Measurements from ENCODE around the gene GRIN1.
A peak's percentile ranks its signal among the peaks of the same experiment; 100 is the strongest.

Gene GRIN1

DNA sequence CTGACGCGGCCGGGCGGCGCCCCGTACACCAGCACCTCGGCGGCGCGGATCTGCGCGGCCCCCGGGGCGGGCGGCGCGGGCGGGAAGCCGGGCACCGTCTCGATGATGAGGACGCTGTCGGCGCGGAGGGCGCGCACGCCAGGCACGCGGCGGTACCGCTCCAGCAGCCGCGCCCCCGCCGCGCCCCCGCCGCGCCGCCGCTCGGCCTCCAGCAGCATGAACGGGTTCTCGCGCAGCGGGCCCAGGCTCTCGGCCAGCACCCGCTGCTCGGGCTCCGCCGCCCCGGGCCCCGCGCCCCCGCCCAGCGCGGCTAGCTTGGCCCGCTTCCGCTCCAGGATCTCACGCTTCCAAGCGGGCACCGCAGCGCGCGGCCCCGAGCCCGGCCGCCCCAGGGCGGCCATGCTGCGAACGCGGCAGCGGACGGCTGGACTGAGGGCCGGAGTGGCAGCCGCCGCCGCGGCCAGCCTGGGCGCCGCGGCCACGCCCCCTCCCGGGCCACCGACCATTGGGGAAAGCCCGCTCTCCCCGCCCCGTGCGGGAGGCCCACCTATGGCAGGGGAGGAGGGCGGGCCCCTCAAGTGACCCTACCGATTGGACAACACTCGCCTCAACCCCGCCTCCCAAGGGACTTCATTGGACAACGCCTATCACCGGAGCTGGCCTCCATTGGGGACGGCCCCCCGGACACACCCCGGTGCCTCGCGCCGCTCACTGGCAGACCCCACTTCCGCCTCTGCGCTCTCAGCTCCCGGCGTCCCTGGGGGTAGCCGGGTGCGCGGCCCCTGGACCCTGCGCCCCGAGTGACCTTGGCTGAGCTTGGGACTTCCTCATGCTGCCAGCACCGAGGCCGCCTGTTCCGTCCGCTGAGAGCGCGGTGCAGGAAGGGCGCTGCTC, 61.6 kb downstream of the GRIN1 start, which contains the start of gene TPRN (continued):
- TF ChIP-seq ZBTB17 (tag by site-specific recombination; IDR thresholded peaks at IDR 0.05) (peak; percentile 77), ZBTB20 (tag by site-specific recombination; IDR thresholded peaks at IDR 0.05) (peak; percentile 60; the same call in 1 of the 2 replicates), ZNF660 (tag by site-specific recombination; IDR thresholded peaks at IDR 0.05) (peak; percentile 56; the same call in 1 of the 2 replicates), SP2 (tag by site-specific recombination; IDR thresholded peaks at IDR 0.05) (peak; percentile 100), ZBTB48 (tag by site-specific recombination; IDR thresholded peaks at IDR 0.05) (peak; percentile 97), KLF16 (tag by site-specific recombination; IDR thresholded peaks at IDR 0.05) (peak; percentile 74; the same call in 1 of the 2 replicates), ZNF211 (tag by site-specific recombination; IDR thresholded peaks at IDR 0.05; ENCODE audit: low read depth) (no peak), ZNF558 (tag by site-specific recombination; IDR thresholded peaks at IDR 0.05) (no peak), ZNF530 (tag by site-specific recombination; IDR thresholded peaks at IDR 0.05; ENCODE audit: low read depth) (no peak), ZNF76 (tag by site-specific recombination; IDR thresholded peaks at IDR 0.05; ENCODE audit: borderline replicate concordance, low read depth) (peak; percentile 80), GLIS1 (tag by site-specific recombination; IDR thresholded peaks at IDR 0.05) (peak; percentile 93), OSR2 (tag by site-specific recombination; IDR thresholded peaks at IDR 0.05) (no peak), BCL11A (tag by site-specific recombination; IDR thresholded peaks at IDR 0.05; ENCODE audit: low read depth) (peak; percentile 85), SETDB1 (IDR thresholded peaks at IDR 0.05; ENCODE audit: insufficient read length, low read length) (no peak), KLF9 (tag by site-specific recombination; IDR thresholded peaks at IDR 0.05; ENCODE audit: low read depth) (peak; percentile 88), ZNF2 (tag by site-specific recombination; IDR thresholded peaks at IDR 0.05) (0 out of 2 replicates have a peak, but pooled peaks have one; percentile 41), ZNF140 (tag by site-specific recombination; IDR thresholded peaks at IDR 0.05) (no peak), ZNF423 (tag by site-specific recombination; IDR thresholded peaks at IDR 0.05) (peak; percentile 64; the same call in 1 of the 2 replicates), ZNF747 (tag by site-specific recombination; IDR thresholded peaks at IDR 0.05) (no peak), ZXDB (tag by site-specific recombination; IDR thresholded peaks at IDR 0.05) (peak; percentile 96), ZNF514 (tag by site-specific recombination; IDR thresholded peaks at IDR 0.05) (no peak)
- TF ChIP-seq, protein P1, sequence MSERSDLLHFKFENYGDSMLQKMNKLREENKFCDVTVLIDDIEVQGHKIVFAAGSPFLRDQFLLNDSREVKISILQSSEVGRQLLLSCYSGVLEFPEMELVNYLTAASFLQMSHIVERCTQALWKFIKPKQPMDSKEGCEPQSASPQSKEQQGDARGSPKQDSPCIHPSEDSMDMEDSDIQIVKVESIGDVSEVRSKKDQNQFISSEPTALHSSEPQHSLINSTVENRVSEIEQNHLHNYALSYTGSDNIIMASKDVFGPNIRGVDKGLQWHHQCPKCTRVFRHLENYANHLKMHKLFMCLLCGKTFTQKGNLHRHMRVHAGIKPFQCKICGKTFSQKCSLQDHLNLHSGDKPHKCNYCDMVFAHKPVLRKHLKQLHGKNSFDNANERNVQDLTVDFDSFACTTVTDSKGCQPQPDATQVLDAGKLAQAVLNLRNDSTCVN (tag by site-specific recombination; optimal IDR thresholded peaks at IDR 0.05): peak; percentile 88
- TF ChIP-seq, protein P2, sequence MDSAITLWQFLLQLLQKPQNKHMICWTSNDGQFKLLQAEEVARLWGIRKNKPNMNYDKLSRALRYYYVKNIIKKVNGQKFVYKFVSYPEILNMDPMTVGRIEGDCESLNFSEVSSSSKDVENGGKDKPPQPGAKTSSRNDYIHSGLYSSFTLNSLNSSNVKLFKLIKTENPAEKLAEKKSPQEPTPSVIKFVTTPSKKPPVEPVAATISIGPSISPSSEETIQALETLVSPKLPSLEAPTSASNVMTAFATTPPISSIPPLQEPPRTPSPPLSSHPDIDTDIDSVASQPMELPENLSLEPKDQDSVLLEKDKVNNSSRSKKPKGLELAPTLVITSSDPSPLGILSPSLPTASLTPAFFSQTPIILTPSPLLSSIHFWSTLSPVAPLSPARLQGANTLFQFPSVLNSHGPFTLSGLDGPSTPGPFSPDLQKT (IDR thresholded peaks at IDR 0.05; ENCODE audit: borderline replicate concordance, low read depth, low read length): peak; percentile 12; the same call in 1 of the 2 replicates
- TF ChIP-seq, protein P3, sequence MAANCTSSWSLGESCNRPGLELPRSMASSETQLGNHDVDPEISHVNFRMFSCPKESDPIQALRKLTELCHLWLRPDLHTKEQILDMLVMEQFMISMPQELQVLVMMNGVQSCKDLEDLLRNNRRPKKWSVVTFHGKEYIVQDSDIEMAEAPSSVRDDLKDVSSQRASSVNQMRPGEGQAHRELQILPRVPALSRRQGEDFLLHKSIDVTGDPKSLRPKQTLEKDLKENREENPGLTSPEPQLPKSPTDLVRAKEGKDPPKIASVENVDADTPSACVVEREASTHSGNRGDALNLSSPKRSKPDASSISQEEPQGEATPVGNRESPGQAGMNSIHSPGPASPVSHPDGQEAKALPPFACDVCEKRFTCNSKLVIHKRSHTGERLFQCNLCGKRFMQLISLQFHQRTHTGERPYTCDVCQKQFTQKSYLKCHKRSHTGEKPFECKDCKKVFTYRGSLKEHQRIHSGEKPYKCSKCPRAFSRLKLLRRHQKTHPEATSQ (tag by site-specific recombination; IDR thresholded peaks at IDR 0.05): 0 out of 2 replicates have a peak, but pooled peaks have one; percentile 60
- TF ChIP-seq, protein P4, sequence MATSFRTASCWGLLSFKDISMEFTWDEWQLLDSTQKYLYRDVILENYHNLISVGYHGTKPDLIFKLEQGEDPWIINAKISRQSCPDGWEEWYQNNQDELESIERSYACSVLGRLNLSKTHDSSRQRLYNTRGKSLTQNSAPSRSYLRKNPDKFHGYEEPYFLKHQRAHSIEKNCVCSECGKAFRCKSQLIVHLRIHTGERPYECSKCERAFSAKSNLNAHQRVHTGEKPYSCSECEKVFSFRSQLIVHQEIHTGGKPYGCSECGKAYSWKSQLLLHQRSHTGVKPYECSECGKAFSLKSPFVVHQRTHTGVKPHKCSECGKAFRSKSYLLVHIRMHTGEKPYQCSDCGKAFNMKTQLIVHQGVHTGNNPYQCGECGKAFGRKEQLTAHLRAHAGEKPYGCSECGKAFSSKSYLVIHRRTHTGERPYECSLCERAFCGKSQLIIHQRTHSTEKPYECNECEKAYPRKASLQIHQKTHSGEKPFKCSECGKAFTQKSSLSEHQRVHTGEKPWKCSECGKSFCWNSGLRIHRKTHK (tag by site-specific recombination; IDR thresholded peaks at IDR 0.05): no peak
- TF ChIP-seq, protein P5, sequence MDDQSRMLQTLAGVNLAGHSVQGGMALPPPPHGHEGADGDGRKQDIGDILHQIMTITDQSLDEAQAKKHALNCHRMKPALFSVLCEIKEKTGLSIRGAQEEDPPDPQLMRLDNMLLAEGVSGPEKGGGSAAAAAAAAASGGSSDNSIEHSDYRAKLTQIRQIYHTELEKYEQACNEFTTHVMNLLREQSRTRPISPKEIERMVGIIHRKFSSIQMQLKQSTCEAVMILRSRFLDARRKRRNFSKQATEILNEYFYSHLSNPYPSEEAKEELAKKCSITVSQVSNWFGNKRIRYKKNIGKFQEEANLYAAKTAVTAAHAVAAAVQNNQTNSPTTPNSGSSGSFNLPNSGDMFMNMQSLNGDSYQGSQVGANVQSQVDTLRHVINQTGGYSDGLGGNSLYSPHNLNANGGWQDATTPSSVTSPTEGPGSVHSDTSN (CRISPR knock-in tag; IDR thresholded peaks at IDR 0.05): peak; percentile 91
- TF ChIP-seq, protein P6, sequence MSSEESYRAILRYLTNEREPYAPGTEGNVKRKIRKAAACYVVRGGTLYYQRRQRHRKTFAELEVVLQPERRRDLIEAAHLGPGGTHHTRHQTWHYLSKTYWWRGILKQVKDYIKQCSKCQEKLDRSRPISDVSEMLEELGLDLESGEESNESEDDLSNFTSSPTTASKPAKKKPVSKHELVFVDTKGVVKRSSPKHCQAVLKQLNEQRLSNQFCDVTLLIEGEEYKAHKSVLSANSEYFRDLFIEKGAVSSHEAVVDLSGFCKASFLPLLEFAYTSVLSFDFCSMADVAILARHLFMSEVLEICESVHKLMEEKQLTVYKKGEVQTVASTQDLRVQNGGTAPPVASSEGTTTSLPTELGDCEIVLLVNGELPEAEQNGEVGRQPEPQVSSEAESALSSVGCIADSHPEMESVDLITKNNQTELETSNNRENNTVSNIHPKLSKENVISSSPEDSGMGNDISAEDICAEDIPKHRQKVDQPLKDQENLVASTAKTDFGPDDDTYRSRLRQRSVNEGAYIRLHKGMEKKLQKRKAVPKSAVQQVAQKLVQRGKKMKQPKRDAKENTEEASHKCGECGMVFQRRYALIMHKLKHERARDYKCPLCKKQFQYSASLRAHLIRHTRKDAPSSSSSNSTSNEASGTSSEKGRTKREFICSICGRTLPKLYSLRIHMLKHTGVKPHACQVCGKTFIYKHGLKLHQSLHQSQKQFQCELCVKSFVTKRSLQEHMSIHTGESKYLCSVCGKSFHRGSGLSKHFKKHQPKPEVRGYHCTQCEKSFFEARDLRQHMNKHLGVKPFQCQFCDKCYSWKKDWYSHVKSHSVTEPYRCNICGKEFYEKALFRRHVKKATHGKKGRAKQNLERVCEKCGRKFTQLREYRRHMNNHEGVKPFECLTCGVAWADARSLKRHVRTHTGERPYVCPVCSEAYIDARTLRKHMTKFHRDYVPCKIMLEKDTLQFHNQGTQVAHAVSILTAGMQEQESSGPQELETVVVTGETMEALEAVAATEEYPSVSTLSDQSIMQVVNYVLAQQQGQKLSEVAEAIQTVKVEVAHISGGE (tag by site-specific recombination; conservative IDR thresholded peaks at IDR 0.05; ENCODE audit: low read depth): peak; percentile 79

Data from HEK293 (cell line).